Suprapubic skin (tissue), 4 donors: ENCODE results near the gene DNASE1L3. TPM values are rescaled to one million over a fixed set of nuclear protein-coding genes. Genes with fewer than 3 reads are reported as not detected.
"Not testable (repeated sequence)": the region's sequence is repeated elsewhere in the genome, so short reads cannot be mapped to it uniquely, and the experiment has no call there.

Experiments used
- DNase-seq, 2 donors: peaks; one replicate each; pipeline ENCODE4 v3.0.0-alpha.2; 2019; ENCODE audit warnings: low spot score in 2 of 2
- H3K27ac ChIP-seq: fragments of 200-600 bp; sonication (generic); one replicate; pipeline ENCODE4 v1.5.1; 2019
- H3K27me3 ChIP-seq: fragments of 200-600 bp; sonication (generic); one replicate; pipeline ENCODE4 v1.5.1; 2019
- H3K36me3 ChIP-seq: fragments of 200-600 bp; sonication (generic); one replicate; pipeline ENCODE4 v1.5.1; 2019
- H3K4me1 ChIP-seq: fragments of 200-600 bp; sonication (generic); one replicate; pipeline ENCODE4 v1.5.1; 2019
- H3K4me3 ChIP-seq: fragments of 200-600 bp; sonication (generic); one replicate; pipeline ENCODE4 v1.5.1; 2019; ENCODE audit warnings: mild to moderate bottlenecking
- H3K9me3 ChIP-seq: fragments of 200-600 bp; sonication (generic); one replicate; pipeline ENCODE4 v1.5.1; 2019
- CTCF ChIP-seq, 2 donors: fragments of 200-600 bp in 1 of 2; fragments of 450-650 bp in 1 of 2; sonication (generic) in 1 of 2; IDR thresholded peaks; one replicate each; pipeline ENCODE4 v1.5.1; 2016 to 2019; ENCODE audit warnings: antibody characterized with exemption in 2 of 2, mild to moderate bottlenecking in 1 of 2, moderate library complexity in 1 of 2
- EP300 ChIP-seq: sonication (generic); formaldehyde crosslinking; IDR thresholded peaks from one replicate; pipeline ENCODE4 v1.6.1; 2017; ENCODE audit warnings: antibody characterized with exemption
- POLR2A ChIP-seq, 2 donors: fragments of 450-650 bp; IDR thresholded peaks; one replicate each; pipeline ENCODE4 v1.6.1; 2017; ENCODE audit warnings: antibody characterized with exemption in 2 of 2, mild to moderate bottlenecking in 2 of 2, moderate library complexity in 2 of 2
- POLR2AphosphoS5 ChIP-seq, 3 donors: sonication (generic); formaldehyde crosslinking; IDR thresholded peaks; one replicate each; pipeline ENCODE4 v1.6.1; 2017; ENCODE audit warnings: antibody characterized with exemption in 3 of 3
- WGBS: methylation state at CpG from one replicate; pipeline ENCODE4 v1.1.5; 2018; 5-methylcytosine and 5-hydroxymethylcytosine counted together
- total RNA-seq, 4 donors: library from RNA; depleted of rRNA; stranded (reverse); fragments of >200 nt; gene quantifications; one replicate each; pipeline ENCODE4 v1.1.0, GENCODE V29; 2016

The DNASE1L3 gene
- total RNA-seq, 4 donors from 2014 or later = 0.95 to 5.8 (median 4.3) TPM

DNA sequence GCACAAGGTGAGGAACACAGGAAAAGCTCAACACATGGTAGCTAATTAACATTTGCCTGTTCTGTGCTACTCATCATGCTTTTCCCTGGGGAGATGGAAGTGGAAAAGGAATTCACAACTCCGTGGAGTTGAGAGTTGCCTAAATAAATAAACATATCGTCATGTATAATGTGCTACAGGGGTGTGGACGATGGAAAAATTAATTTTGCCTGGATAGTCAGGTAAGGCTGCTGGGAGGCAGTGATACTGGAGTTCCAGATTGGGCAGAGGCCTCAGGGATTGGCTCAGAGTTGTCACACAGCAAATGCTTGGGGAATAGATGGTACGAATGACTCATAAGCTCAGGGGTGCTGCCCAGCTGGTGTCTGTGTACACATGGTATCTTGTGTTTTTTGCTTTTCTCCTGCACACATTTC is 23.8 kb upstream of the DNASE1L3 start:
- no peak for TF ChIP-seq CTCF (IDR thresholded peaks at IDR 0.05)
- TF ChIP-seq POLR2AphosphoS5 (IDR thresholded peaks at IDR 0.05) = no peak
- TF ChIP-seq POLR2A (IDR thresholded peaks at IDR 0.05) = no peak
- no peak for TF ChIP-seq EP300
- 28% methylated on average over 4 of the region's 4 CpGs for WGBS

DNA sequence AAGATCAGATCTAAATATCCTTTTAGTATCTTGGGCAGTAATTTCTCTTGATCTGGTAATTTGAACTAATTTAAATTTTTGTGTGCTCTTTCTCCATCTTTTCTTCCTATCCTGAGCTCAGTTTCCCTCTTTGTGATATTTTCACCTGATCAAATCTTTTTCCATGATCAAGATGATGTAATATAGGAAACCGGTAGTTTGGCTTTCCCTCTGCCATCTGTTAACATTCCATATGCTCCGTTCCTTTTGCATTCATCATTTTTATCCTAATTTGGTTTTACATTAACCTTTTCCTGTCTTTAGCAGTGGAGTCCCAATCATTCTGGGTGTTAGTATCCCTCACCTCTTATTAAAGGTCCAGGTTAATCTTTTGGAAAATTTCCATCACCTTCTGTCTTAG is 20.9 kb upstream of the DNASE1L3 start:
- no peak for DNase-seq
- TF ChIP-seq POLR2AphosphoS5 (IDR thresholded peaks at IDR 0.05) (no peak), EP300 (no peak), CTCF (IDR thresholded peaks at IDR 0.05) (no peak), POLR2A (IDR thresholded peaks at IDR 0.05) (no peak)
- Histone ChIP-seq H3K27ac (no peak overlapping the region), H3K27me3 (no peaks in the 10 kb centered on the region), H3K4me1 (peaks cover 11% of the 10 kb centered on the region), H3K9me3 (no peaks in the 10 kb centered on the region), H3K36me3 (no peaks in the 10 kb centered on the region), H3K4me3 (no peak overlapping the region)
- 22% methylated on average over 2 of the region's 2 CpGs for WGBS

More for the DNA sequence above, 23.8 kb upstream of the DNASE1L3 start:
- H3K4me3 ChIP-seq = no peak overlapping the region
- peaks cover 30% of the 10 kb centered on the region for H3K4me1 ChIP-seq
- H3K27ac ChIP-seq = peak overlapping the region; percentile 36
- no peak for DNase-seq
- H3K27me3 ChIP-seq = no peaks in the 10 kb centered on the region
- H3K36me3 ChIP-seq = no peaks in the 10 kb centered on the region
- no peaks in the 10 kb centered on the region for H3K9me3 ChIP-seq

- H3K9me3 ChIP-seq = no peaks in the 10 kb centered on the region
- no peak overlapping the region for H3K27ac ChIP-seq
- H3K36me3 ChIP-seq = no peaks in the 10 kb centered on the region
- TF ChIP-seq POLR2AphosphoS5 (IDR thresholded peaks at IDR 0.05) = no peak
- no peak for TF ChIP-seq EP300
- TF ChIP-seq CTCF (IDR thresholded peaks at IDR 0.05) = no peak
- TF ChIP-seq POLR2A (IDR thresholded peaks at IDR 0.05) = no peak
- WGBS = 0% methylated on average over 1 of the region's 1 CpG
- no peak overlapping the region for H3K4me3 ChIP-seq
- peaks cover 6% of the 10 kb centered on the region for H3K4me1 ChIP-seq
- no peaks in the 10 kb centered on the region for H3K27me3 ChIP-seq
- DNase-seq = no peak
These were observed 20.2 kb upstream of the DNASE1L3 start for GRCh38 chr3:58230876-58231552.

- H3K27ac ChIP-seq, H3K4me1 ChIP-seq, DNase-seq, H3K27me3 ChIP-seq, H3K4me3 ChIP-seq, H3K36me3 ChIP-seq, H3K9me3 ChIP-seq: not testable (repeated sequence)
- WGBS = 99% methylated on average over 3 of the region's 3 CpGs
These were observed 17.2 kb upstream of the DNASE1L3 start for GRCh38 chr3:58227933-58228332.

GRCh38 chr3:58223855-58224254 is 13.1 kb upstream of the DNASE1L3 start:
- Histone ChIP-seq H3K4me1 (peaks cover 3% of the 10 kb centered on the region), H3K27me3 (no peaks in the 10 kb centered on the region), H3K4me3 (no peak overlapping the region), H3K36me3 (no peaks in the 10 kb centered on the region), H3K27ac (no peak overlapping the region), H3K9me3 (no peaks in the 10 kb centered on the region)
- peak in 1 of 2 donors; percentile 38 for DNase-seq
- TF ChIP-seq POLR2AphosphoS5 (IDR thresholded peaks at IDR 0.05) (no peak), CTCF (IDR thresholded peaks at IDR 0.05) (no peak), POLR2A (IDR thresholded peaks at IDR 0.05) (no peak), EP300 (no peak)
- WGBS = 95% methylated on average over 4 of the region's 4 CpGs
